NCI-H510A treated with DMSO at 0.1 percent for 48 hours (cell line): ENCODE measurements around the gene DMPK.
"Not testable (repeated sequence)": the region's sequence is repeated elsewhere in the genome, so short reads cannot be mapped to it uniquely, and the experiment has no call there.

Source experiments
- DNase-seq: peaks from one replicate; lab custom pipeline; 2025; lab: John Stamatoyannopoulos, UW

The DMPK gene

GRCh38 chr19:45815481-45816216 lies 33.4 kb upstream of the DMPK start:
- DNase-seq: no peak

- DNase-seq: no peak
Measured at GRCh38 chr19:45814851-45815480, 32.7 kb upstream of the DMPK start, which contains the start of gene RSPH6A. Gene RSPH6A (minus strand): TSS chr19:45815308. CDS start chr19:45815176, 132 bp downstream.

- no peak for DNase-seq
Measured at GRCh38 chr19:45814166-45814780, 32.0 kb upstream of the DMPK start.

GRCh38 chr19:45812297-45812696 lies 30.0 kb upstream of the DMPK start:
- no peak for DNase-seq

GRCh38 chr19:45809643-45810159 lies 27.4 kb upstream of the DMPK start:
- peak; percentile 95 for DNase-seq

GRCh38 chr19:45805719-45806118 lies 23.4 kb upstream of the DMPK start:
- DNase-seq: no peak

GRCh38 chr19:45804959-45805230 lies 22.6 kb upstream of the DMPK start:
- no peak for DNase-seq

GRCh38 chr19:45804140-45804958 lies 22.1 kb upstream of the DMPK start:
- DNase-seq: no peak

- no peak for DNase-seq
Measured at GRCh38 chr19:45801603-45802175, 19.4 kb upstream of the DMPK start.

GRCh38 chr19:45800070-45800553 lies 17.8 kb upstream of the DMPK start:
- no peak for DNase-seq

GRCh38 chr19:45799541-45799940 lies 17.3 kb upstream of the DMPK start:
- not testable (repeated sequence) for DNase-seq

- peak; percentile 73 for DNase-seq
Measured at GRCh38 chr19:45798995-45799517, 16.8 kb upstream of the DMPK start.

GRCh38 chr19:45794627-45795026 lies 12.3 kb upstream of the DMPK start:
- no peak for DNase-seq

- no peak for DNase-seq
Measured at GRCh38 chr19:45793876-45794275, 11.6 kb upstream of the DMPK start.

GRCh38 chr19:45793178-45793564 lies 10.9 kb upstream of the DMPK start:
- no peak for DNase-seq

- peak; percentile 99 for DNase-seq
Measured at GRCh38 chr19:45792470-45793177, 10.3 kb upstream of the DMPK start, which contains the start of gene DMWD. Gene DMWD (minus strand): TSS chr19:45792845. CDS start chr19:45792756, 89 bp downstream.

- DNase-seq: no peak
Measured at GRCh38 chr19:45791744-45792469, 9.6 kb upstream of the DMPK start.

- no peak for DNase-seq
Measured at GRCh38 chr19:45790942-45791341, 8.7 kb upstream of the DMPK start.

- DNase-seq: no peak
Measured at GRCh38 chr19:45789035-45789786, 6.9 kb upstream of the DMPK start.
